ENCODE measurements around the gene ZNF785. TPM values are rescaled to one million over a fixed set of nuclear protein-coding genes. Genes with fewer than 3 reads are reported as not detected.

ZNF785 gene
- total RNA-seq (2014; rRNA removed; shearing (Covaris generic)) (7.1 and 7.5 TPM in 2 replicates), polyA plus RNA-seq (2016; fragmentation: Nextera tagmentation; extraction: Ambion mirVana) (4.9 and 5.4 TPM in 2 replicates)
- long read RNA-seq, partial matches to known transcripts, result 0 of 3 reads
- long read RNA-seq, other reads (novel, unspliced or antisense), result 1 of 3 reads

DNA sequence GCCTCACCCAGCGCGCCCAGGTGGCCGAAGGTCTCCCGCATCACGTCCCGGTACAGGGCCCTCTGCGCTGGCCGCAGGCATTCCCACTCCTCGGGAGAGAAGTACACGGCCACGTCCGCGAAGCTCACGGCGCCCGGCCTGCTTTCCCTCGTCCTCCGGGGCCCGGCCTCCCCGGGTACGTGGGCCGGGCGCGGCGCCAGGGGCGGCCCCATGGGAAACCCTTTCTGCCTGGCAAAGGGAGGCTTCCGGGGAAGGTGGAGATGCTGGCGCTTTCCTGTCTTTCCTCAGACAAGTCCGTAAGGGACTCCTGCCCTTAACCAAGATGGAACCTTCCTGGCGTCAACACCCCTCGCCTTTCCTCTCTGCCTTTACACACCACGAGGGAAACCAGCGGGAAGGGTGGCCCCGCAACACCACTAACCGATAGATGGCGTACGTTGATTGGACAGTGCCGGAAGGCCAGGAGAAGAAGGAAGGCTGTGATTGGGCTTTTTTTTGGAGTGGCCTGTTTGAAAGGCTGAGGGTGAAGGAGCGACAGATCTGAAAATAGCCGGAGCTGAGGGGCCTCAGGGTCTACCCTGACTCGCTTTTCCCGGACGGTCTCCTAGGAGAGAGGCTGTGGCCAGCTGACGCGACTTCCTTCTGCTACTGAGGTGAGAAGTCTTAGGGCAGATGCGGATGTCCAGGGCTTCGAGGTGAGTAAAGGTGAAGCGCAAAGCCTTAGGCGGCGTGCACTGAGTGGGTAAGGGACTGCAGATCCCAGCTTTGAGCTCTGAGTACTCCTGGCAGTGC, at the start of gene ZNF785:
ZNF785 (minus strand) TSS at position 298 of the 792 bp plus-strand sequence; CDS start at position 212, 86 bp downstream.
- H2AFZ ChIP-seq, result peak within 1 kb of the TSS; percentile 3
- H3K4me1 Mint-ChIP-seq, result no peaks in the 10 kb centered on the region; the same call in 2 of the 3 replicates
- no peaks in the 10 kb centered on the region for H3K27me3 ChIP-seq (ENCODE audit: insufficient read depth)
- peaks cover 3% of the 10 kb centered on the region; the same call in 1 of the 2 replicates for H3K4me1 ChIP-seq (ENCODE audit: insufficient read depth)
- H3K27ac Mint-ChIP-seq, result peak within 1 kb of the TSS; percentile 90
- no peaks in the 10 kb centered on the region for H4K20me1 ChIP-seq (replicated peaks; ENCODE audit: insufficient read depth)
- no peaks in the 10 kb centered on the region; the same call in 1 of the 2 replicates for H3K36me3 ChIP-seq (ENCODE audit: insufficient read depth)
- no peak for TF ChIP-seq JUNB (IDR thresholded peaks at IDR 0.05; ENCODE audit: unreplicated experiment)
- no peak for TF ChIP-seq ZNF331 (CRISPR knock-in tag; IDR thresholded peaks at IDR 0.05; ENCODE audit: low read depth)
- TF ChIP-seq, protein P1, sequence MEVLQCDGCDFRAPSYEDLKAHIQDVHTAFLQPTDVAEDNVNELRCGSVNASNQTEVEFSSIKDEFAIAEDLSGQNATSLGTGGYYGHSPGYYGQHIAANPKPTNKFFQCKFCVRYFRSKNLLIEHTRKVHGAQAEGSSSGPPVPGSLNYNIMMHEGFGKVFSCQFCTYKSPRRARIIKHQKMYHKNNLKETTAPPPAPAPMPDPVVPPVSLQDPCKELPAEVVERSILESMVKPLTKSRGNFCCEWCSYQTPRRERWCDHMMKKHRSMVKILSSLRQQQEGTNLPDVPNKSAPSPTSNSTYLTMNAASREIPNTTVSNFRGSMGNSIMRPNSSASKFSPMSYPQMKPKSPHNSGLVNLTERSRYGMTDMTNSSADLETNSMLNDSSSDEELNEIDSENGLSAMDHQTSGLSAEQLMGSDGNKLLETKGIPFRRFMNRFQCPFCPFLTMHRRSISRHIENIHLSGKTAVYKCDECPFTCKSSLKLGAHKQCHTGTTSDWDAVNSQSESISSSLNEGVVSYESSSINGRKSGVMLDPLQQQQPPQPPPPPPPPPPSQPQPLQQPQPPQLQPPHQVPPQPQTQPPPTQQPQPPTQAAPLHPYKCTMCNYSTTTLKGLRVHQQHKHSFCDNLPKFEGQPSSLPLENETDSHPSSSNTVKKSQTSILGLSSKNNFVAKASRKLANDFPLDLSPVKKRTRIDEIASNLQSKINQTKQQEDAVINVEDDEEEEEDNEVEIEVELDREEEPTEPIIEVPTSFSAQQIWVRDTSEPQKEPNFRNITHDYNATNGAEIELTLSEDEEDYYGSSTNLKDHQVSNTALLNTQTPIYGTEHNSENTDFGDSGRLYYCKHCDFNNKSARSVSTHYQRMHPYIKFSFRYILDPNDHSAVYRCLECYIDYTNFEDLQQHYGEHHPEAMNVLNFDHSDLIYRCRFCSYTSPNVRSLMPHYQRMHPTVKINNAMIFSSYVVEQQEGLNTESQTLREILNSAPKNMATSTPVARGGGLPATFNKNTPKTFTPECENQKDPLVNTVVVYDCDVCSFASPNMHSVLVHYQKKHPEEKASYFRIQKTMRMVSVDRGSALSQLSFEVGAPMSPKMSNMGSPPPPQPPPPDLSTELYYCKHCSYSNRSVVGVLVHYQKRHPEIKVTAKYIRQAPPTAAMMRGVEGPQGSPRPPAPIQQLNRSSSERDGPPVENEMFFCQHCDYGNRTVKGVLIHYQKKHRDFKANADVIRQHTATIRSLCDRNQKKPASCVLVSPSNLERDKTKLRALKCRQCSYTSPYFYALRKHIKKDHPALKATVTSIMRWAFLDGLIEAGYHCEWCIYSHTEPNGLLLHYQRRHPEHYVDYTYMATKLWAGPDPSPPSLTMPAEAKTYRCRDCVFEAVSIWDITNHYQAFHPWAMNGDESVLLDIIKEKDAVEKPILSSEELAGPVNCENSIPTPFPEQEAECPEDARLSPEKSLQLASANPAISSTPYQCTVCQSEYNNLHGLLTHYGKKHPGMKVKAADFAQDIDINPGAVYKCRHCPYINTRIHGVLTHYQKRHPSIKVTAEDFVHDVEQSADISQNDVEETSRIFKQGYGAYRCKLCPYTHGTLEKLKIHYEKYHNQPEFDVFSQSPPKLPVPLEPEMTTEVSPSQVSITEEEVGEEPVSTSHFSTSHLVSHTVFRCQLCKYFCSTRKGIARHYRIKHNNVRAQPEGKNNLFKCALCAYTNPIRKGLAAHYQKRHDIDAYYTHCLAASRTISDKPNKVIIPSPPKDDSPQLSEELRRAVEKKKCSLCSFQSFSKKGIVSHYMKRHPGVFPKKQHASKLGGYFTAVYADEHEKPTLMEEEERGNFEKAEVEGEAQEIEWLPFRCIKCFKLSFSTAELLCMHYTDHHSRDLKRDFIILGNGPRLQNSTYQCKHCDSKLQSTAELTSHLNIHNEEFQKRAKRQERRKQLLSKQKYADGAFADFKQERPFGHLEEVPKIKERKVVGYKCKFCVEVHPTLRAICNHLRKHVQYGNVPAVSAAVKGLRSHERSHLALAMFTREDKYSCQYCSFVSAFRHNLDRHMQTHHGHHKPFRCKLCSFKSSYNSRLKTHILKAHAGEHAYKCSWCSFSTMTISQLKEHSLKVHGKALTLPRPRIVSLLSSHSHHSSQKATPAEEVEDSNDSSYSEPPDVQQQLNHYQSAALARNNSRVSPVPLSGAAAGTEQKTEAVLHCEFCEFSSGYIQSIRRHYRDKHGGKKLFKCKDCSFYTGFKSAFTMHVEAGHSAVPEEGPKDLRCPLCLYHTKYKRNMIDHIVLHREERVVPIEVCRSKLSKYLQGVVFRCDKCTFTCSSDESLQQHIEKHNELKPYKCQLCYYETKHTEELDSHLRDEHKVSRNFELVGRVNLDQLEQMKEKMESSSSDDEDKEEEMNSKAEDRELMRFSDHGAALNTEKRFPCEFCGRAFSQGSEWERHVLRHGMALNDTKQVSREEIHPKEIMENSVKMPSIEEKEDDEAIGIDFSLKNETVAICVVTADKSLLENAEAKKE (CRISPR knock-in tag; IDR thresholded peaks at IDR 0.05), result no peak
- TF ChIP-seq ZNF114 (CRISPR knock-in tag; IDR thresholded peaks at IDR 0.05), result no peak
- no peak for TF ChIP-seq EZH2phosphoT487 (IDR thresholded peaks at IDR 0.05; ENCODE audit: unreplicated experiment)
- TF ChIP-seq NANOG (IDR thresholded peaks at IDR 0.05; ENCODE audit: borderline replicate concordance), result no peak
- no peak for TF ChIP-seq EZH2 (IDR thresholded peaks at IDR 0.05; ENCODE audit: low read depth, unreplicated experiment)
- TF ChIP-seq CREB1 (CRISPR knock-in tag; IDR thresholded peaks at IDR 0.05; ENCODE audit: low read depth), result peak; percentile 80
- TF ChIP-seq, protein P2, sequence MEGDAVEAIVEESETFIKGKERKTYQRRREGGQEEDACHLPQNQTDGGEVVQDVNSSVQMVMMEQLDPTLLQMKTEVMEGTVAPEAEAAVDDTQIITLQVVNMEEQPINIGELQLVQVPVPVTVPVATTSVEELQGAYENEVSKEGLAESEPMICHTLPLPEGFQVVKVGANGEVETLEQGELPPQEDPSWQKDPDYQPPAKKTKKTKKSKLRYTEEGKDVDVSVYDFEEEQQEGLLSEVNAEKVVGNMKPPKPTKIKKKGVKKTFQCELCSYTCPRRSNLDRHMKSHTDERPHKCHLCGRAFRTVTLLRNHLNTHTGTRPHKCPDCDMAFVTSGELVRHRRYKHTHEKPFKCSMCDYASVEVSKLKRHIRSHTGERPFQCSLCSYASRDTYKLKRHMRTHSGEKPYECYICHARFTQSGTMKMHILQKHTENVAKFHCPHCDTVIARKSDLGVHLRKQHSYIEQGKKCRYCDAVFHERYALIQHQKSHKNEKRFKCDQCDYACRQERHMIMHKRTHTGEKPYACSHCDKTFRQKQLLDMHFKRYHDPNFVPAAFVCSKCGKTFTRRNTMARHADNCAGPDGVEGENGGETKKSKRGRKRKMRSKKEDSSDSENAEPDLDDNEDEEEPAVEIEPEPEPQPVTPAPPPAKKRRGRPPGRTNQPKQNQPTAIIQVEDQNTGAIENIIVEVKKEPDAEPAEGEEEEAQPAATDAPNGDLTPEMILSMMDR (conservative IDR thresholded peaks at IDR 0.05; ENCODE audit: low read depth in 2 of 2), result peak in 1 of 2 experiments; percentile 23; a peak in 1 of 4 replicates
- TF ChIP-seq POLR2AphosphoS5 (IDR thresholded peaks at IDR 0.05; ENCODE audit: low read depth), result peak; percentile 58
- TF ChIP-seq, protein P3, sequence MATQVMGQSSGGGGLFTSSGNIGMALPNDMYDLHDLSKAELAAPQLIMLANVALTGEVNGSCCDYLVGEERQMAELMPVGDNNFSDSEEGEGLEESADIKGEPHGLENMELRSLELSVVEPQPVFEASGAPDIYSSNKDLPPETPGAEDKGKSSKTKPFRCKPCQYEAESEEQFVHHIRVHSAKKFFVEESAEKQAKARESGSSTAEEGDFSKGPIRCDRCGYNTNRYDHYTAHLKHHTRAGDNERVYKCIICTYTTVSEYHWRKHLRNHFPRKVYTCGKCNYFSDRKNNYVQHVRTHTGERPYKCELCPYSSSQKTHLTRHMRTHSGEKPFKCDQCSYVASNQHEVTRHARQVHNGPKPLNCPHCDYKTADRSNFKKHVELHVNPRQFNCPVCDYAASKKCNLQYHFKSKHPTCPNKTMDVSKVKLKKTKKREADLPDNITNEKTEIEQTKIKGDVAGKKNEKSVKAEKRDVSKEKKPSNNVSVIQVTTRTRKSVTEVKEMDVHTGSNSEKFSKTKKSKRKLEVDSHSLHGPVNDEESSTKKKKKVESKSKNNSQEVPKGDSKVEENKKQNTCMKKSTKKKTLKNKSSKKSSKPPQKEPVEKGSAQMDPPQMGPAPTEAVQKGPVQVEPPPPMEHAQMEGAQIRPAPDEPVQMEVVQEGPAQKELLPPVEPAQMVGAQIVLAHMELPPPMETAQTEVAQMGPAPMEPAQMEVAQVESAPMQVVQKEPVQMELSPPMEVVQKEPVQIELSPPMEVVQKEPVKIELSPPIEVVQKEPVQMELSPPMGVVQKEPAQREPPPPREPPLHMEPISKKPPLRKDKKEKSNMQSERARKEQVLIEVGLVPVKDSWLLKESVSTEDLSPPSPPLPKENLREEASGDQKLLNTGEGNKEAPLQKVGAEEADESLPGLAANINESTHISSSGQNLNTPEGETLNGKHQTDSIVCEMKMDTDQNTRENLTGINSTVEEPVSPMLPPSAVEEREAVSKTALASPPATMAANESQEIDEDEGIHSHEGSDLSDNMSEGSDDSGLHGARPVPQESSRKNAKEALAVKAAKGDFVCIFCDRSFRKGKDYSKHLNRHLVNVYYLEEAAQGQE (IDR thresholded peaks at IDR 0.05; ENCODE audit: unreplicated experiment), result no peak
- TF ChIP-seq, protein P4, sequence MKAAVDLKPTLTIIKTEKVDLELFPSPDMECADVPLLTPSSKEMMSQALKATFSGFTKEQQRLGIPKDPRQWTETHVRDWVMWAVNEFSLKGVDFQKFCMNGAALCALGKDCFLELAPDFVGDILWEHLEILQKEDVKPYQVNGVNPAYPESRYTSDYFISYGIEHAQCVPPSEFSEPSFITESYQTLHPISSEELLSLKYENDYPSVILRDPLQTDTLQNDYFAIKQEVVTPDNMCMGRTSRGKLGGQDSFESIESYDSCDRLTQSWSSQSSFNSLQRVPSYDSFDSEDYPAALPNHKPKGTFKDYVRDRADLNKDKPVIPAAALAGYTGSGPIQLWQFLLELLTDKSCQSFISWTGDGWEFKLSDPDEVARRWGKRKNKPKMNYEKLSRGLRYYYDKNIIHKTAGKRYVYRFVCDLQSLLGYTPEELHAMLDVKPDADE (IDR thresholded peaks at IDR 0.05), result peak; percentile 89
- TF ChIP-seq STAT1 (IDR thresholded peaks at IDR 0.05; ENCODE audit: unreplicated experiment), result no peak
- H3K4me3 ChIP-seq, result peak within 1 kb of the TSS; percentile 64
- peaks cover 2% of the 10 kb centered on the region; the same call in 1 of the 3 replicates for H3K9me3 Mint-ChIP-seq
- H3K36me3 Mint-ChIP-seq (ENCODE audit: low read depth), result peaks cover 58% of the 10 kb centered on the region
- peaks cover 33% of the 10 kb centered on the region for H3K79me2 ChIP-seq (replicated peaks; ENCODE audit: insufficient read depth)
- H3K27ac ChIP-seq (ENCODE audit: low read depth), result peak within 1 kb of the TSS; percentile 78
- DNase-seq (ENCODE audit: low spot score) (peak; percentile 99), ATAC-seq (peak; percentile 90)
- peak within 1 kb of the TSS; percentile 82 for H3K4me3 Mint-ChIP-seq
- peak within 1 kb of the TSS; percentile 75 for H3K4me2 ChIP-seq
- peaks cover 7% of the 10 kb centered on the region for H3K27me3 Mint-ChIP-seq (ENCODE audit: insufficient read depth, low read depth, poor library complexity)
- H3F3A ChIP-seq (replicated peaks; ENCODE audit: low read depth), result 0 out of 2 replicates have a peak, but pooled peaks cover 4% of the 10 kb centered on the region
- H3K9me2 ChIP-seq (ENCODE audit: insufficient read depth), result no peaks in the 10 kb centered on the region
